ENCODE data around the gene RAPGEF4.

The RAPGEF4 gene

DNA sequence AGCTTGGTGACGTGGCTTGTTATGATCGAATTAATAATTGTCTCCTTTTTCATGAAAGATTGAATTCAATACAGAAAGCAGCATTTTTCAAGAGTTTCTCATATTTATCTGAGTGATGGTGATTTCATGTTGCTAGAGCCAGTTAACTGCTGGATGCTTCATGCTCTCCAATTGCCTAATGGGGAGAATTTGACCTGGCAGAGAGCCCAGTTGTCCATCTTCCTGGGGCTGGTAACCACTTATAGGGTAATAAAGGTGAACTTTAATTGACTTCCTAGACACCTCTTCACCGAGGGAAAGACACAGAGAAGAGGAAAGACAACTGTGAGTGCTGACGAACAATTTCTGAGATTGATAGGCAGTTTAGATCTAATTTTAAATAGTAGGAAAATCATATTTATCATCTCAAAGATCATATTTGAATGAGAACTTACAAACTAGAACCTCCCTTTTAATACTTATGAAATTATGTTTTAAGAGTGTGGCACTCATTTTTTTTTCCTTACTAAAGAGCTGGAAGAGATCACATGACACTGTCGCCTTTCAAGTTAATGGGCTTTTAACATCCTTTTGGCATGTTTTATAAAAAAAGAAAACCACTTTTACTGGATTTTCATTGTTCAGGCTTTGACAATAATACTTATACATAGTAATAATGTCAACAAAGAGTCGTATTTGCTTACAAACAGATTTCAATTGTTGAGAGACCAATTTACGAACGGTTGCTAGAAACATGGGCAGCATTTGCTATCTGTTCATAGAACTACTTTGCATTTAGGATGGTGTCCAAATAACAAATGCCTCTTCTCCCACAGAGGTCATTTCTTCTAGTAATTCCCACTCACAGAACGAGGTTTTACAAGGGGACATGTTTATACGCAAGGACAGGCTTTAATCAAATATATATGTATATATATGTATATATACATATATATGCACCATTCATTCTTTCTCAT is 153.3 kb downstream of the RAPGEF4 start:
- TF ChIP-seq, protein P1, sequence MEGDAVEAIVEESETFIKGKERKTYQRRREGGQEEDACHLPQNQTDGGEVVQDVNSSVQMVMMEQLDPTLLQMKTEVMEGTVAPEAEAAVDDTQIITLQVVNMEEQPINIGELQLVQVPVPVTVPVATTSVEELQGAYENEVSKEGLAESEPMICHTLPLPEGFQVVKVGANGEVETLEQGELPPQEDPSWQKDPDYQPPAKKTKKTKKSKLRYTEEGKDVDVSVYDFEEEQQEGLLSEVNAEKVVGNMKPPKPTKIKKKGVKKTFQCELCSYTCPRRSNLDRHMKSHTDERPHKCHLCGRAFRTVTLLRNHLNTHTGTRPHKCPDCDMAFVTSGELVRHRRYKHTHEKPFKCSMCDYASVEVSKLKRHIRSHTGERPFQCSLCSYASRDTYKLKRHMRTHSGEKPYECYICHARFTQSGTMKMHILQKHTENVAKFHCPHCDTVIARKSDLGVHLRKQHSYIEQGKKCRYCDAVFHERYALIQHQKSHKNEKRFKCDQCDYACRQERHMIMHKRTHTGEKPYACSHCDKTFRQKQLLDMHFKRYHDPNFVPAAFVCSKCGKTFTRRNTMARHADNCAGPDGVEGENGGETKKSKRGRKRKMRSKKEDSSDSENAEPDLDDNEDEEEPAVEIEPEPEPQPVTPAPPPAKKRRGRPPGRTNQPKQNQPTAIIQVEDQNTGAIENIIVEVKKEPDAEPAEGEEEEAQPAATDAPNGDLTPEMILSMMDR (IDR thresholded peaks at IDR 0.05; ENCODE audit: insufficient read depth, low read length, missing control alignments), result no peak
- no peak overlapping the region for H3K4me3 ChIP-seq (ENCODE audit: low read depth, low read length)
- no peak for DNase-seq (ENCODE audit: low read depth, low spot score)
- ChIA-PET CTCF (interaction anchor here (1.0 to 3.5 kb wide), 2 partner anchors 25 to 43 kb away, joined by 3 to 15 read pairs; no protein-coding TSS in a partner anchor), POLR2A (no interaction called here)

DNA sequence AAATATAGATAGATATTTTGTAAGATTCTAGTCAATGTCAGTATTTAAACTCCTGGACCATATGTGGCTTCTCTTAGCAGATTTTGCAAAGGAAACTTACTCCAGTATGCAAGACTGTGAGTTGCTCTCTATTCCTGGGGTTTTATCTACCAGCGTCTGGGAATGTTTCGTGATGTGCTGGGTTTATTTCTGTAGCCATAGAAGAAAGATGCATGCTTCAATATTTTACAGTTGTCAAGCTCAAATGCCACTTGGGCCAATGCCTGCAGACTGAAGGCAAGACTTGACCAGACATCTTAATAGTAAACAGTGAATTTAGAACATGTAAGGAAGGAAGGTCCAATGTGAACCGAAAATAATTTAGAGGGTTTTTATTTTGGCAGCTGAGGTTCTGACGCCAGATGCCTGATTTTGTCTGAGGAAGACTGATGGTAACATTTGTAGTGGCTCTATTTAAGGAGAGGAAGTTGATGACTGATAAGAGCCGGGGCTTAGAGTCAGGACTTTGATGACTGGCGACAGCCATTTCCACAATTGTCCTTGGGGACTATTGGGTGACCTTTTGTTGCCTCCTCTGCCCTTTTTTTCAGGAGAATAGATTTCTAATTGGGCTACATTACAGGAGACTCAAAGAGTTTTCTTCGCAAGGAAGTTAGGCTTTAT is 154.3 kb downstream of the RAPGEF4 start:
- no peak overlapping the region for H3K4me3 ChIP-seq (ENCODE audit: low read depth, low read length)
- DNase-seq (ENCODE audit: low read depth, low spot score), result no peak
- POLR2A ChIA-PET, result no interaction called here
- CTCF ChIA-PET, result no interaction called here
- TF ChIP-seq, protein P1 (IDR thresholded peaks at IDR 0.05; ENCODE audit: insufficient read depth, low read length, missing control alignments), result no peak

GRCh38 chr2:172893111-172893510 is 157.5 kb downstream of the RAPGEF4 start:
- no peak overlapping the region for H3K4me3 ChIP-seq (ENCODE audit: low read depth, low read length)
- TF ChIP-seq, protein P1 (IDR thresholded peaks at IDR 0.05; ENCODE audit: insufficient read depth, low read length, missing control alignments), result no peak
- DNase-seq (ENCODE audit: low read depth, low spot score), result no peak
- ChIA-PET CTCF (no interaction called here), POLR2A (no interaction called here)

- TF ChIP-seq, protein P1 (IDR thresholded peaks at IDR 0.05; ENCODE audit: insufficient read depth, low read length, missing control alignments), result no peak
- ChIA-PET CTCF (interaction anchor here (0.9 to 2.2 kb wide), 2 partner anchors 13 to 39 kb away, joined by 4 to 5 read pairs; no protein-coding TSS in a partner anchor), POLR2A (no interaction called here)
- DNase-seq (ENCODE audit: low read depth, low spot score), result no peak
- H3K4me3 ChIP-seq (ENCODE audit: low read depth, low read length), result no peak overlapping the region
These were observed 158.0 kb downstream of the RAPGEF4 start for GRCh38 chr2:172893671-172894070.

DNA sequence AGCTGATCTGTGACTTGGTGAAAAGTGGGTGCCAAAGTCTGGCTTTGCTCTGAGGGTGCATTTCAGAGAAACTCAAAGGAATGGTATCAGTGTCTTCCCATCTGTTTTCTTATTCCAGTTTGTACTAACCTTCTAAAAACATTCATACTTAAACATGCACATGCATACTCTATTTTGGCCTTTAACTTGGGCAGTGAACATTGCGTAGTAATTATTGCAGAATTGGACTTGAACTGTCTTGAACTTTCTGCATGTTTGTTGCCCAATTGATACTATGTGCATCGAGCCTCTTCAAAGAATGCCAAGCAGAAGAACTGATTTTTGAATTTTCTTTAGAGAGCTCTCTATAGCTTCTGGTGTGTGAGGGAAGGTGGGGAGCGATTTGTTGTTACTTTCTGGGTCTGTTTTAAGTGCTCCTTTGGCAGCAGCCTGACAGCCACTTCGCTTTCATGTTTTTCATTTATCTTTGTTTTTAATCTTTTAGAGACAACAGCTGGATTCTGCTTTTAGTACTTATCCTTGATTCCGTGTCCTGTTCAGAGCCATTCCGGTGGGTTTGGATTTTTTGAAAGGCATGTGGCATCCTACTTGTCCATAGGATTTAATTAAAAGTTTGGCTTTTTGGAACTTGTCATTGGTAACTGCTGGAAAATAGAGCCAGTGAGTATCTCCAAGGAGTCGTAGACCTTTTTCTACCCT is 159.2 kb downstream of the RAPGEF4 start:
- TF ChIP-seq, protein P1 (IDR thresholded peaks at IDR 0.05; ENCODE audit: insufficient read depth, low read length, missing control alignments), result no peak
- DNase-seq (ENCODE audit: low read depth, low spot score), result no peak
- ChIA-PET POLR2A (no interaction called here), CTCF (interaction anchor here (0.9 to 2.6 kb wide), 4 partner anchors 12 to 38 kb away, joined by 3 to 17 read pairs (median 4); no protein-coding TSS in a partner anchor)
- no peak overlapping the region for H3K4me3 ChIP-seq (ENCODE audit: low read depth, low read length)
